Vagina (tissue), 2 donors: ENCODE results near the gene EHBP1.

Source experiments
- POLR2A ChIP-seq, 2 donors: fragments of 450-650 bp; IDR thresholded peaks; one replicate each; pipeline ENCODE4 v1.6.1; 2017; ENCODE audit warnings: antibody characterized with exemption in 2 of 2, mild to moderate bottlenecking in 2 of 2, moderate library complexity in 2 of 2
- POLR2AphosphoS5 ChIP-seq, 2 donors: sonication (generic); formaldehyde crosslinking; IDR thresholded peaks; one replicate each; pipeline ENCODE4 v1.9.0; 2017; ENCODE audit warnings: antibody characterized with exemption in 2 of 2, mild to moderate bottlenecking in 2 of 2, low read depth in 1 of 2; ENCODE audit not compliant: insufficient read depth in 1 of 2
- TF ChIP-seq, protein P1 (sequence below), 3 experiments: fragments of 450-650 bp in 2 of 3; fragments of 200-600 bp in 1 of 3; sonication (generic) in 1 of 3; IDR thresholded peaks; one replicate each; pipeline ENCODE4 v1.5.1; 2017 to 2019; ENCODE audit warnings: antibody characterized with exemption in 3 of 3, mild to moderate bottlenecking in 2 of 3, moderate library complexity in 2 of 3

DNA sequence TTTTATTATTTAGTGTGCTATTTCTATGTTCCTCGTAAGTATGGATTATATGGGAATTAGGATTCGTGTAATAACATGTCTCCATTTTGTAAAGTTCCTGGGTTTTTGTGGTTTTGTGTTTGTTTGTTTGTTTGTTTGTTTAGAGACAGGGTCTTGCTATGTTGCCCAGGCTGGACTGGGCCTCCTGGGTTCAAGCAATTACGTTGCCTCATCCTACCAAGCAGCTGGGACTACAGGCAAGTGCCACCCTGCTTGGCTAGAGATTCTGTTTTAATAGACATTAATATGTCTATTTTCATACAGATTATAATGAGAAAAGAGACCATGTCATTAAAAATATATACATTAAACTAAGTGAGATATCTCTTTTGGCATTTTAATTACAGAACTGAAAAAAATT, 309.9 kb downstream of the EHBP1 start:
- TF ChIP-seq POLR2A (IDR thresholded peaks at IDR 0.05) (no peak), POLR2AphosphoS5 (IDR thresholded peaks at IDR 0.05; ENCODE audit: insufficient read depth in 1 of 2, low read depth in 1 of 2) (no peak)
- TF ChIP-seq, protein P1, sequence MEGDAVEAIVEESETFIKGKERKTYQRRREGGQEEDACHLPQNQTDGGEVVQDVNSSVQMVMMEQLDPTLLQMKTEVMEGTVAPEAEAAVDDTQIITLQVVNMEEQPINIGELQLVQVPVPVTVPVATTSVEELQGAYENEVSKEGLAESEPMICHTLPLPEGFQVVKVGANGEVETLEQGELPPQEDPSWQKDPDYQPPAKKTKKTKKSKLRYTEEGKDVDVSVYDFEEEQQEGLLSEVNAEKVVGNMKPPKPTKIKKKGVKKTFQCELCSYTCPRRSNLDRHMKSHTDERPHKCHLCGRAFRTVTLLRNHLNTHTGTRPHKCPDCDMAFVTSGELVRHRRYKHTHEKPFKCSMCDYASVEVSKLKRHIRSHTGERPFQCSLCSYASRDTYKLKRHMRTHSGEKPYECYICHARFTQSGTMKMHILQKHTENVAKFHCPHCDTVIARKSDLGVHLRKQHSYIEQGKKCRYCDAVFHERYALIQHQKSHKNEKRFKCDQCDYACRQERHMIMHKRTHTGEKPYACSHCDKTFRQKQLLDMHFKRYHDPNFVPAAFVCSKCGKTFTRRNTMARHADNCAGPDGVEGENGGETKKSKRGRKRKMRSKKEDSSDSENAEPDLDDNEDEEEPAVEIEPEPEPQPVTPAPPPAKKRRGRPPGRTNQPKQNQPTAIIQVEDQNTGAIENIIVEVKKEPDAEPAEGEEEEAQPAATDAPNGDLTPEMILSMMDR (IDR thresholded peaks at IDR 0.05) = no peak
